BE2C (cell line): ENCODE data around the gene MSL3B.
"Not testable (repeated sequence)": the region's sequence is repeated elsewhere in the genome, so short reads cannot be mapped to it uniquely, and the experiment has no call there.

Experiments
- DNase-seq: peaks from one replicate; pipeline ENCODE4 v3.0.0-alpha.2; 2020
- H3K27me3 ChIP-seq: fragments of 250-450 bp; sonication (Bioruptor Pico); 2 replicates; pipeline ENCODE4 v1.5.1; 2020; ENCODE audit warnings: mild to moderate bottlenecking
- H3K36me3 ChIP-seq: fragments of 250-450 bp; sonication (Bioruptor Pico); 2 replicates; pipeline ENCODE4 v1.5.1; 2020; ENCODE audit warnings: mild to moderate bottlenecking
- H3K4me1 ChIP-seq: fragments of 250-450 bp; sonication (Bioruptor Pico); 2 replicates; pipeline ENCODE4 v1.5.1; 2020
- H3K4me3 ChIP-seq: 2 replicates; pipeline ENCODE4 v1.5.1; 2011; ENCODE audit warnings: low read depth, low read length
- H3K9me3 ChIP-seq: fragments of 250-450 bp; sonication (Bioruptor Pico); 2 replicates; pipeline ENCODE4 v1.5.1; 2020
- CTCF ChIP-seq: IDR thresholded peaks from 2 replicates; pipeline ENCODE4 v1.5.1; 2012; ENCODE audit warnings: mild to moderate bottlenecking, low read depth, low read length

MSL3B gene

GRCh38 chr2:233901884-233902283 lies 33.7 kb upstream of the MSL3B start:
- TF ChIP-seq CTCF: no peak
- no peaks in the 10 kb centered on the region for H3K27me3 ChIP-seq
- H3K4me3 ChIP-seq: no peak overlapping the region
- no peaks in the 10 kb centered on the region for H3K4me1 ChIP-seq
- no peaks in the 10 kb centered on the region; the same call in 1 of the 2 replicates for H3K9me3 ChIP-seq
- no peaks in the 10 kb centered on the region for H3K36me3 ChIP-seq
- no peak for DNase-seq

GRCh38 chr2:233901367-233901766 lies 33.2 kb upstream of the MSL3B start:
- no peaks in the 10 kb centered on the region for H3K4me1 ChIP-seq
- no peaks in the 10 kb centered on the region; the same call in 1 of the 2 replicates for H3K9me3 ChIP-seq
- no peak overlapping the region for H3K4me3 ChIP-seq
- H3K36me3 ChIP-seq: no peaks in the 10 kb centered on the region
- DNase-seq: no peak
- no peak for TF ChIP-seq CTCF
- H3K27me3 ChIP-seq: no peaks in the 10 kb centered on the region

GRCh38 chr2:233896253-233896652 lies 28.1 kb upstream of the MSL3B start:
- peaks cover 16% of the 10 kb centered on the region for H3K4me1 ChIP-seq
- H3K4me3 ChIP-seq, DNase-seq, H3K36me3 ChIP-seq, H3K27me3 ChIP-seq, H3K9me3 ChIP-seq: not testable (repeated sequence)

- H3K4me3 ChIP-seq: no peak overlapping the region
- H3K27me3 ChIP-seq: no peaks in the 10 kb centered on the region
- TF ChIP-seq CTCF: no peak
- no peaks in the 10 kb centered on the region for H3K9me3 ChIP-seq
- DNase-seq: peak; percentile 48
- H3K4me1 ChIP-seq: peaks cover 16% of the 10 kb centered on the region
- no peaks in the 10 kb centered on the region for H3K36me3 ChIP-seq
Observed at GRCh38 chr2:233892793-233893192, 24.6 kb upstream of the MSL3B start.

GRCh38 chr2:233882353-233882752 lies 14.2 kb upstream of the MSL3B start:
- DNase-seq: no peak
- Histone ChIP-seq H3K4me1 (no peaks in the 10 kb centered on the region), H3K4me3 (no peak overlapping the region), H3K27me3 (no peaks in the 10 kb centered on the region), H3K9me3 (no peaks in the 10 kb centered on the region), H3K36me3 (no peaks in the 10 kb centered on the region)
- no peak for TF ChIP-seq CTCF

GRCh38 chr2:233872125-233872524 lies 3.9 kb upstream of the MSL3B start:
- H3K4me3 ChIP-seq, H3K9me3 ChIP-seq, H3K36me3 ChIP-seq, DNase-seq, H3K4me1 ChIP-seq, H3K27me3 ChIP-seq: not testable (repeated sequence)

GRCh38 chr2:233871432-233871831 lies 3.2 kb upstream of the MSL3B start:
- TF ChIP-seq CTCF: no peak
- Histone ChIP-seq H3K36me3 (peaks cover 6% of the 10 kb centered on the region), H3K9me3 (no peaks in the 10 kb centered on the region), H3K4me3 (no peak overlapping the region), H3K4me1 (no peaks in the 10 kb centered on the region), H3K27me3 (no peaks in the 10 kb centered on the region)
- no peak for DNase-seq
